ENCODE measurements around the gene CACNA2D3. TPM values are rescaled to one million over a fixed set of nuclear protein-coding genes. Genes with fewer than 3 reads are reported as not detected.

Gene CACNA2D3
- total and polyA plus RNA-seq, 2 donors from 2014 or later = 5.7 to 11.2 TPM

- FAIRE-seq (no peak), DNase-seq (no peak)
- H3K4me1 ChIP-seq (ENCODE audit: control insufficient read depth in 2 of 3, insufficient read depth in 2 of 3, low read depth in 1 of 3, low read length in 3 of 3) = no peaks in the 10 kb centered on the region
- TF ChIP-seq CTCF (IDR thresholded peaks at IDR 0.05; ENCODE audit: borderline replicate concordance, extremely low read depth, insufficient read depth) = no peak
- intact Hi-C loops (cut with DNase I) = no loop called here
- H3K9me3 ChIP-seq (ENCODE audit: control insufficient read depth in 2 of 3, insufficient read depth in 1 of 3, low read length in 3 of 3) = peaks cover 0 to 4% (median 3%) of the 10 kb centered on the region in 3 donors
- H3K4me3 ChIP-seq (ENCODE audit: low read length in 3 of 3) = no peak overlapping the region
- H3K27ac ChIP-seq (ENCODE audit: low read depth in 2 of 2, low read length in 2 of 2) = no peak overlapping the region
- H3K36me3 ChIP-seq (ENCODE audit: control insufficient read depth in 2 of 3, insufficient read depth in 3 of 3, low read length in 3 of 3) = no peaks in the 10 kb centered on the region
- H3K27me3 ChIP-seq (ENCODE audit: control insufficient read depth, insufficient read depth, low read length) = no peaks in the 10 kb centered on the region
- no peak overlapping the region for H3K9ac ChIP-seq (ENCODE audit: low read length in 3 of 3)
These were observed 793.6 kb downstream of the CACNA2D3 start for GRCh38 chr3:54915976-54916375.

- H3K4me3 ChIP-seq (ENCODE audit: low read length in 3 of 3) = no peak overlapping the region
- no peaks in the 10 kb centered on the region for H3K27me3 ChIP-seq (ENCODE audit: control insufficient read depth, insufficient read depth, low read length)
- TF ChIP-seq CTCF (IDR thresholded peaks at IDR 0.05; ENCODE audit: borderline replicate concordance, extremely low read depth, insufficient read depth) = no peak
- intact Hi-C loops (cut with DNase I) = no loop called here
- peaks cover 0 to 3% (median 2%) of the 10 kb centered on the region in 3 donors for H3K9me3 ChIP-seq (ENCODE audit: control insufficient read depth in 2 of 3, insufficient read depth in 1 of 3, low read length in 3 of 3)
- DNase-seq (no peak), FAIRE-seq (no peak)
- no peak overlapping the region for H3K27ac ChIP-seq (ENCODE audit: low read depth in 2 of 2, low read length in 2 of 2)
- no peak overlapping the region for H3K9ac ChIP-seq (ENCODE audit: low read length in 3 of 3)
- no peaks in the 10 kb centered on the region for H3K36me3 ChIP-seq (ENCODE audit: control insufficient read depth in 2 of 3, insufficient read depth in 3 of 3, low read length in 3 of 3)
- H3K4me1 ChIP-seq (ENCODE audit: control insufficient read depth in 2 of 3, insufficient read depth in 2 of 3, low read depth in 1 of 3, low read length in 3 of 3) = no peaks in the 10 kb centered on the region
These were observed 794.4 kb downstream of the CACNA2D3 start for GRCh38 chr3:54916732-54917131.

GRCh38 chr3:54917174-54917573 is 794.8 kb downstream of the CACNA2D3 start:
- no peaks in the 10 kb centered on the region for H3K4me1 ChIP-seq (ENCODE audit: control insufficient read depth in 2 of 3, insufficient read depth in 2 of 3, low read depth in 1 of 3, low read length in 3 of 3)
- H3K27me3 ChIP-seq (ENCODE audit: control insufficient read depth, insufficient read depth, low read length) = no peaks in the 10 kb centered on the region
- no peaks in the 10 kb centered on the region for H3K36me3 ChIP-seq (ENCODE audit: control insufficient read depth in 2 of 3, insufficient read depth in 3 of 3, low read length in 3 of 3)
- FAIRE-seq = no peak
- DNase-seq = no peak
- no peak for TF ChIP-seq CTCF (IDR thresholded peaks at IDR 0.05; ENCODE audit: borderline replicate concordance, extremely low read depth, insufficient read depth)
- no peaks in the 10 kb centered on the region for H3K9me3 ChIP-seq (ENCODE audit: control insufficient read depth in 2 of 3, insufficient read depth in 1 of 3, low read length in 3 of 3)
- no peak overlapping the region for H3K4me3 ChIP-seq (ENCODE audit: low read length in 3 of 3)
- intact Hi-C loops (cut with DNase I) = no loop called here
- H3K9ac ChIP-seq (ENCODE audit: low read length in 3 of 3) = no peak overlapping the region
- no peak overlapping the region for H3K27ac ChIP-seq (ENCODE audit: low read depth in 2 of 2, low read length in 2 of 2)

DNA sequence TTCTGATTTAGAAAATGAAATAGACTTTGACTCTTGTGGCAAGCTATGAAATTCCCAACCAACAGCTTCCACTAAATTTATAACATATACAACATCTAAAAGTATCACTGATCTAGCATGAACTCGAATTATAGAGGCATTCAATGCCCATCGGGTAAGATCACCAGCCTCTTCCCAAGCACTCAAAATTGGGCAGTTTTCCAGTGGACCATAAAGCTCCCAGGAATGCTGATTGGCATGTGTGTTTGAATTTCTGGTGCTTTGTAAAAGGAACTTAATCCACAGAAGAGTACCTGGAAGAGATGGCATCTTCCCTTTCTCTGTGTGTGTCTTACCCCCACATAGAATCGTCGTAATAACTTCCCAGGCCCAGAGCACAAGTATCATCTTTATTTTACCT is 795.5 kb downstream of the CACNA2D3 start:
- Histone ChIP-seq H3K27ac (ENCODE audit: low read depth in 2 of 2, low read length in 2 of 2) (no peak overlapping the region), H3K9me3 (ENCODE audit: control insufficient read depth in 2 of 3, insufficient read depth in 1 of 3, low read length in 3 of 3) (no peaks in the 10 kb centered on the region), H3K27me3 (ENCODE audit: control insufficient read depth, insufficient read depth, low read length) (no peaks in the 10 kb centered on the region), H3K4me1 (ENCODE audit: control insufficient read depth in 2 of 3, insufficient read depth in 2 of 3, low read depth in 1 of 3, low read length in 3 of 3) (no peaks in the 10 kb centered on the region), H3K36me3 (ENCODE audit: control insufficient read depth in 2 of 3, insufficient read depth in 3 of 3, low read length in 3 of 3) (no peaks in the 10 kb centered on the region), H3K4me3 (ENCODE audit: low read length in 3 of 3) (no peak overlapping the region), H3K9ac (ENCODE audit: low read length in 3 of 3) (no peak overlapping the region)
- intact Hi-C loops (cut with DNase I) = no loop called here
- no peak for DNase-seq
- TF ChIP-seq CTCF (IDR thresholded peaks at IDR 0.05; ENCODE audit: borderline replicate concordance, extremely low read depth, insufficient read depth) = no peak
- FAIRE-seq = no peak

Measured in kidney (tissue), 14 donors.